GM21737 (cell line): ENCODE data around the gene NMUR1.

Experiments
- ATAC-seq: cut with Tn5 transposase; IDR thresholded peaks from one replicate; pipeline ENCODE4 v1.9.1; 2021; ENCODE audit warnings: mild to moderate bottlenecking, moderate library complexity; ENCODE audit not compliant: unreplicated experiment

The NMUR1 gene

GRCh38 chr2:231554327-231554726 is 24.1 kb upstream of the NMUR1 start:
- ATAC-seq: no peak

DNA sequence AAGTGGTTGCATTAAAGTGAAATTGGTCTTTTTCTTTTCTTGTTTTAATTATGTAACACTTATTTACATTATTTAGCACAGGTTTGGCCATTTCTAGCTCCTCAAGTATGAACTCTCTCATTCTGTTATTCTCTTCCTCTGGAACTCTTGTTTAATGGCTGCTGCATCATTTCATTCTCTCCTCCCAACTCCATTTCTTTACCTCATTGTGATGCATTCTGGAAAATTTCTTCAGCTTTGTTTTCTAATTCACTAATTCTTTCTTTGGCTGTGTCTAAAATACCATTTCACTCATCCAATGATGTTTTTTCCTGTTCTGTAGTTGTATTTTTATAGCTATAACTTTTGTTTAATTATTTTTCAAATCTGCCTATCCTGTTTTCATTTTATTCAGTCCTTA is 22.5 kb upstream of the NMUR1 start:
- ATAC-seq: no peak

GRCh38 chr2:231549446-231550239 is 19.4 kb upstream of the NMUR1 start:
- ATAC-seq: no peak

DNA sequence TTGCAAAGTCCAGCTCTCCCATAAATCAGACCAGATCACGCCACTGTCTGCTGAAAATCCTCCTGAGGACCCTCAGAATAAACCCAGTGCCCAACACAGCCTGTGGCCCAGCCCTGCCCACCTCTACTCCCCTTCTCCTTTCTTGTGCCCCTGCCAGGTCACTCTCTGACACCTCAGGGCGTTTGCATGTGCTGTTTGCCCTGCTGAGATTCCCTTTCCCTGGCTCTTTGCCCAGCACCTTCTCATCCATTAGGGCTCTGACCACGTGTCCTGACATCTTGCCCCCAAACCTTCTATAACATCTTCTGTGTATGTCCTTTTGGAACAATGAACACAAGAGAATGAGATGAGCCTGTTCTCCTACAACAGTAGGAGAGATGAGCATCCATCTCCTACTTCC is 18.5 kb upstream of the NMUR1 start:
- ATAC-seq: no peak

GRCh38 chr2:231547315-231548110 is 17.3 kb upstream of the NMUR1 start:
- ATAC-seq: no peak

- no peak for ATAC-seq
Measured at GRCh38 chr2:231546014-231546715, 15.9 kb upstream of the NMUR1 start.

DNA sequence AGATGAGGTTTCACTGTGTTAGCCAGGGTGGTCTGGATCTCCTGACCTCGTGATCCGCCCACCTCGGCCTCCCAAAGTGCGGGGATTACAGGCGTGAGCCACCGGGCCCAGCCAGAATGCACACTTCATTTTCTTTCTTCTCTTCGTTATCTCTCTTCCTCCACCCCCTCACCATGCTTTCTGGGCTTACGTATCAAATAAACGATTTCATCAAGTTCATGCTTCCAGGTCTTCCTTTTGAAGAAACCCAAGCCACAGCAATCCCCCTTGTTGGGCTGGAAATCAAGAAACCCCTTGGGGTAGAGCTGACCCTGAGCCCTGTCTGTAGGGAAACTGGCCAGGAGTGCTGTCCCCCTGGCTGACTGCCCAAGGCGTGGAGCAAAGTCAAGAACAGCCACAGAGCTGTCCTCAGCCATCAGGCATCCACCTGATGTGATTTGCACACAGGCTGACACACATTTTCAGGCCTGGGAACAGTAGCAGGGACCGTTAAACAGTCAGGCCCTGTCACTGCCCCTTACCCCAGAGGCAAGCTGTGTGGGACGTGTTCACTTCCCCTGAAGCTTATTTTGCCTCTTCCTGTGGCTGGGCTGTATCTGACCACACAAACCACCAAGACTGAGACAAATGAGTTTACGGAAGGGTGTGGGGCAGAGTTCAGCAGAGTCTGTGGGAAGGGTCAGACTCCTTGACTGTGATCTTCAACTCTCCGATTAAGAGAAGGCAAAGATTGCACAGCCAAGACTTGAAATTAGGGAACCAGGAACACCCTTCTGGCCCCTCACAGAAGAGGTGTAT is 15.1 kb upstream of the NMUR1 start:
- peak; percentile 98 for ATAC-seq

DNA sequence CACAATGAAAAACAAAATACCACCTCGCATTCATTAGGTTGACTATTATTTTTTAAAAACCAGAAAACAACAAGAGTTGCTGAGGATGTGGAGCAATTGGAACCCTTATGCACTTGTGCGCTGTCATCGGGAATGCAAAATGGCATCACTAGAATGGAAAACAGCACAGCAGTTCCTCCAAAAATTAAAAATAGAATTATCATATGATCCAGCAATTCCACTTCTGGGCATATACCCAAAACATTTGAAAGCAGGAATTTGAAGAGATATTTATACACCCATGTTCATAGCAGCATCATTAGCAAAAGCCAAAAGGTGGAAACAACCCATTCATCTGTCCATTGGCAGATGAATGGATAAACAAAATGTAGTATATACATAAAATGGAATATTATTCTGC is 11.9 kb upstream of the NMUR1 start:
- ATAC-seq: no peak

- ATAC-seq: no peak
Measured at GRCh38 chr2:231541645-231542044, 11.4 kb upstream of the NMUR1 start.

GRCh38 chr2:231539991-231540390 is 9.7 kb upstream of the NMUR1 start:
- no peak for ATAC-seq

DNA sequence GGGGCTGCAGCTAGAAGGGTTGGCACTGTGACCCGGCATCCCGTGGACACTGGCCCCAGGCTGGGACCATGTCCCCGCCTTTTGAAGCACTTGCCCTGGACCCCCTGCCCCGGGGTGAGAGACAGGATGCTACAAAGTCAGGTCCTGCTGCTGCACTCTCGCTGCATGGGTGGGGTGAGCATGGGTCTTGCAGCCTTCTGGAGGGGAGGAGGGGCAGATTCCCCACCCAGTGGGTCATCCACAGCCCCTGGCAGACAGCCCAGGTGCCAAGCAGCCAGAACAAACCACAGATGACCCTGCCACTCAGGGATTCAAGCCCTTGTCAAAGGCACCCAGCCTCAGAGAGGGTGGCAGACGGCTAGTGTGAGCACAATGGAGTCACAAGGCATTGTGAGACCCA is 5.7 kb upstream of the NMUR1 start:
- ATAC-seq: no peak

GRCh38 chr2:231533777-231534125 is 3.5 kb upstream of the NMUR1 start:
- ATAC-seq: no peak

DNA sequence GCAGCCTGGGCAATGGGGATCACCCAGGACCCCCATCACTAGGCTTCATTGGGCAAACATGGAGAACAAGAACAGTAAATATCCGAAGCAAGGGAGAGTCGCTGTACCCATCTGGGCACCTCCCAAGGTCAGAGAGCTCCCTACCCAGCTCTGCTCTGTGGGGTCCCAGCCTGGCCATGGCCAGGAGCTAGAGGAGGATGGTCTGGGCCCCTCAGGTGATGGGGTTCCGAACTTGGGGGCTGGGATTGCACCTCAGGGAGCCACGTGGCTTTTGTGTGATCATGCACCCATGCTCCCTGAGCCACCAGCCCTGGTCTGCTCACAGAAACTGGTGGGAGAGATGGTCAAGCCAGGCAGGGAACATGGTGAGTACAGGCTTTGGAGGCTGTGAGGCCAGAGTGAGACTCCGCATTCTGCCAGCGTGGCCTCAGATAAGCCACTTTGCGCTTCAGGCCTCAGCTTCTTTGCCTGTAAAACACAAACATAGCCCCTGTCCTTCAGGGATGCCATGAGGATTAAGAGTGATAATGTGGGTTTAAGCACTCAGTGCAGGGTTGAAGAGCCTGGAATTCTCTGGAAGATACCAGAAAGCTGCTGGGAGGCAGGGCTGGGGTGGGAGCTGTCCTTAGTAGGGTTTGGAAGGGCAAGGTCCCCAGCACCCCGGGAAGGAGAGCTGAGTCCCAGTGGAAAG is 3.0 kb upstream of the NMUR1 start:
- ATAC-seq: no peak

- ATAC-seq: no peak
Measured at GRCh38 chr2:231532756-231533035, 2.5 kb upstream of the NMUR1 start.

- no peak for ATAC-seq
Measured at GRCh38 chr2:231531883-231532755, 1.9 kb upstream of the NMUR1 start.

- ATAC-seq: no peak
Measured at GRCh38 chr2:231531466-231531865, 1.2 kb upstream of the NMUR1 start.

- ATAC-seq: no peak
Measured at GRCh38 chr2:231528636-231529030, 1.6 kb downstream of the NMUR1 start.

DNA sequence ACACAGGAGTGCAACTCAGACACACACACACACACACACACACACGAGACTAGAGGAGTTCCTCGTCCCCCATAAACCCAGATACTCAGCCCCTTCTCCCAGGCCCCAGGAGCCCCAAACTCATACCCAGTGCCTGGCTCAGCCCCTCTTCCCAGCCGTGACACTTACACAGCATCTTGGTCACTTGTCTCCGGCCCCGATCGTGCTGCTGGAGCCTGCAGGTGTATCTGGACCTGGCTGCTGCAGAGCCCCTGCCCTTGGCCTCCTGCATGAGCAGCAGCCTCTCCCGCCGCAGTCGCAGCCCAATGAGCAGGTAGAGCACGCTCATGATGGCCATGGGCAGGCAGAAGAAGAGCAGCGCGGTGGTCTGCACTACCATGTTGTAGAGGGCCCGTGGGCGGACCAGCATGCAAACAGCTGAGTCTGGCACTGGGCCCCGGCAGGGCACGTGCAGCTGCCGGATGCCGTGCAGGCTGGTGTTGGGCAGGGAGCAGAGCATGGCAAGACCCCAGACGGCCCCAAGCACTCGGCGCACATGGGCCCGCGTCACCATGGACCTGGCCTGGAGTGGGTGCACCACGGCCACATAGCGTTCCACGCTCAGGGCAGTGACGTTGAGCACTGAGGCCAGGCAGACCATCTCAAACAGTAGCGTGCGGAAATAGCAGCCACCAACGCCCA is 2.1 kb downstream of the NMUR1 start:
- no peak for ATAC-seq

GRCh38 chr2:231527091-231527395 is 3.2 kb downstream of the NMUR1 start:
- no peak for ATAC-seq
